Brain pericyte (primary cell): ENCODE measurements around the gene HEXD.
"Not testable (repeated sequence)": the region's sequence is repeated elsewhere in the genome, so short reads cannot be mapped to it uniquely, and the experiment has no call there.

Experiments
- DNase-seq: peaks from one replicate; pipeline ENCODE4 v3.0.0-alpha.2; 2012; ENCODE audit warnings: low read depth, low spot score

The HEXD gene

GRCh38 chr17:82418001-82418986, at the start of gene HEXD, which contains the start of gene OGFOD3:
Gene HEXD, plus strand, starts transcription at chr17:82418347. Its CDS starts 1,453 bp downstream, at chr17:82419800.
Gene OGFOD3, minus strand, starts transcription at chr17:82418586. Its CDS starts 101 bp downstream, at chr17:82418485.
- DNase-seq, result no peak

DNA sequence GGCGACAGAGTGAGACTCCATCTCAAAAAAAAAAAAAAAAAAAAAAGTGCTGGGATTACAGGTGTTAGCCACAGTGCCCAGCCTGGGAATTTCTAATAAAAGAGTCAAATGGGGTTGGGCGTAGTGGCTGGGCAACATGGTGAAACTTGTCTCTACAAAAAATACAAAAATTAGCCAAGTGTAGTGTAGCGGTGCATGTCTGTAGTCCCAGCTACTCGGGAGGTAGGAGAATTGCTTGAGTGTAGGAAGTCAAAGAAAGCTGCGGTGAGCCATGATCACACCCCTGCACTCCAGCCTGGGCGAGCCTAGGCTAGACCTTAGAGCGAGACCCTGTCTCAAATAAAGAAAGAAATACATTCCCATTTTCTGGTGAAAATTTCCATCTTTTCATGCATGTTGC, 48.9 kb upstream of the HEXD start:
- DNase-seq, result no peak

GRCh38 chr17:82370471-82371332, 47.4 kb upstream of the HEXD start:
- DNase-seq, result no peak

GRCh38 chr17:82371333-82372248, 46.6 kb upstream of the HEXD start, which contains the start of gene UTS2R:
Gene UTS2R, plus strand, starts transcription at chr17:82371765. Its CDS starts 2,560 bp downstream, at chr17:82374325.
- DNase-seq, result no peak

GRCh38 chr17:82372249-82373071, 45.7 kb upstream of the HEXD start:
- DNase-seq, result no peak

DNA sequence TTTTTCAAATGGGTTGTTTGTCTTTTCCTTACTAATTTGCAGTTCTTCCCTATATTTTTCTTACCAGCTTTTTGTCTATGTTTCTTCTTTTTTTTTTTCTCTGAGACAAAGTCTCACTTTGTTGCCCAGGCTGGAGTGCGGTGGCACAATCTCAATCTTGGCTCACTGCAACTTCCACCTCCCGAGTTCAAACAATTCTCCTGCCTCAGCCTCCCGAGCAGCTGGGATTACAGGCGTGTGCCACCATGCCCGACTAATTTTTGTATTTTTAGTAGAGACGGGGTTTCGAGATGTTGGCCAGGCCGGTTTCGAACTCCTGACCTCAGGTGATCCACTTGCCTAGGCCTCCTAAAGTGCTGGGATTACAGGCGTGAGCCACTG, 45.1 kb upstream of the HEXD start:
- not testable (repeated sequence) for DNase-seq

DNA sequence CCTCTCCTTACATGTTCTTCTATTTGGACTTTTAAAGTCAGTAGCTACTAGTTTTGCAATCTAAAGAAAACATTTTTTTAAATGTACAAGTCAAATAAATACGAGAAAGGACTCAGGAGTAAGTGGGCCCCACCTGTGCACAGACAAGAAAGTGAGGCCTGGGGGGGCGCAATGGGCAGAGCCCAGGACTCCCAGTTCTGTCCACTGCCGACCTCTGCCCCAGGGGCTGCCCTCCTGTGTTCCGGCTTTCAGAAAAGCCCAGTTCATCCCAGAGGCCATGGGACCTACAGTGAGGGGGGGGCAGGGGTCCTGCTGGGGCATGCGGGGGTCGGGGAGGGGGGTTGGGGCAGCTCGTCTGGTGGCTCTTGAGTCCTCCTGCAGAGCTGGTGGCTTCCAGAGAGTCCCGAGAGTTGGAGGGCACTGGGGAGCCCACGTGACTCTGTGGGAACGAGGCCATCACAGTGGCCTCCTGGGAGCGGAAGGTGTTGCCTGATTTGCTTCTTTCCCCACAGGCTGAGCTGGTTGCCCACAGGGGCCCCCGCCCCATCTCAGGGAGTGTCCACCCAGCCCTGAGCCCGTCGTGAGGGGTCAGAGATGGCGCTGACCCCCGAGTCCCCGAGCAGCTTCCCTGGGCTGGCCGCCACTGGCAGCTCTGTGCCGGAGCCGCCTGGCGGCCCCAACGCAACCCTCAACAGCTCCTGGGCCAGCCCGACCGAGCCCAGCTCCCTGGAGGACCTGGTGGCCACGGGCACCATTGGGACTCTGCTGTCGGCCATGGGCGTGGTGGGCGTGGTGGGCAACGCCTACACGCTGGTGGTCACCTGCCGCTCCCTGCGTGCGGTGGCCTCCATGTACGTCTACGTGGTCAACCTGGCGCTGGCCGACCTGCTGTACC, 44.2 kb upstream of the HEXD start:
- no peak for DNase-seq

DNA sequence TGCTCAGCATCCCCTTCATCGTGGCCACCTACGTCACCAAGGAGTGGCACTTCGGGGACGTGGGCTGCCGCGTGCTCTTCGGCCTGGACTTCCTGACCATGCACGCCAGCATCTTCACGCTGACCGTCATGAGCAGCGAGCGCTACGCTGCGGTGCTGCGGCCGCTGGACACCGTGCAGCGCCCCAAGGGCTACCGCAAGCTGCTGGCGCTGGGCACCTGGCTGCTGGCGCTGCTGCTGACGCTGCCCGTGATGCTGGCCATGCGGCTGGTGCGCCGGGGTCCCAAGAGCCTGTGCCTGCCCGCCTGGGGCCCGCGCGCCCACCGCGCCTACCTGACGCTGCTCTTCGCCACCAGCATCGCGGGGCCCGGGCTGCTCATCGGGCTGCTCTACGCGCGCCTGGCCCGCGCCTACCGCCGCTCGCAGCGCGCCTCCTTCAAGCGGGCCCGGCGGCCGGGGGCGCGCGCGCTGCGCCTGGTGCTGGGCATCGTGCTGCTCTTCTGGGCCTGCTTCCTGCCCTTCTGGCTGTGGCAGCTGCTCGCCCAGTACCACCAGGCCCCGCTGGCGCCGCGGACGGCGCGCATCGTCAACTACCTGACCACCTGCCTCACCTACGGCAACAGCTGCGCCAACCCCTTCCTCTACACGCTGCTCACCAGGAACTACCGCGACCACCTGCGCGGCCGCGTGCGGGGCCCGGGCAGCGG, 43.4 kb upstream of the HEXD start:
- no peak for DNase-seq

GRCh38 chr17:82375359-82376041, 42.6 kb upstream of the HEXD start:
- DNase-seq, result no peak

DNA sequence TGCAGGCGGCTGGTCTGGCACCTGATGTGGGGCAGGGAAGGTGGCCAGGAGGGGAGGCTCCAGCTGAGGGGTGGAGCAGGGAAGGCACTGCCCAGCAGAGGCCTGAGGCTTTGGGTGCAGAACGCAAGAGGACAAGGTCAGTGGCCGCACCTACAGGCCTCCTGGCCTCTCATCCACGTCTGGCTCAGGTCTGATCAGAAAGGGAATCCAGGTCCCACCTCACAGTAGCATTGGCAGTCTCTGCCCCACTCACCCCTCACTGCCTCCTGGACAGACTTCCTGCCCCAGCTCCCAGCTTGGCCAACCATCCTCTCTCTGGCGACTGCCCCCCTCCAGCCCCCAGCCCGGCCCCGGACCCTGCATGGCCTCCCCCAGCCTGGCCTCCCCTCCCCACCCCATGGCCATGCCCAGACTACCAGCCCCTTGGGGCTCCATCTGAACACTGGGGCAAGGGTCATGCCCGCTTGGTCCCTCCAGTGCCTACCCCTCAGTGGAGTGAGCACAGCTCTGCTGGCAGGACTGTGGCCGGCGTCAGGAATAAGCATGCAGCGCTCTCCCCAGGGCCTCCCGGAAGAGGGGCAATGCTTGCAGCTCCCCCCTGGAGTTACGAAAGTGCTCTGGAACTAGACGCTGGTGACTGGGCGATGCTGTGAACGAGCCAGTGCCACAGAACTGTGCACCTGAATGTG, 42.0 kb upstream of the HEXD start:
- no peak for DNase-seq

- DNase-seq, result not testable (repeated sequence)
Measured at GRCh38 chr17:82377294-82377693, 40.9 kb upstream of the HEXD start.

GRCh38 chr17:82377924-82378740, 40.0 kb upstream of the HEXD start:
- DNase-seq, result no peak

DNA sequence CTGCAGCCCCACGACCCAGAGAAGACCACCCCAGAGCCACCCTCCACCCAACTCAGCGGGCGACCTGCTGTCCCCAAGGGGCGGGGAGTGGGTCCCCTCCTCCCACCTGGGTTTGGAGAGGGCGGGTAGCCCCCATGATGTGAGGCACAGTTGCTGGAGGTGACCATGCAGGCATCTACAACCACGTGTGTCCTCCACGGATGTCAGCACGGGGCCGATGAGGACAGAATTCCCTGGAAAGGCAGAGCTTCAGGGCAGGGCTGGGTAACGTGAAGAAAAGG, 39.5 kb upstream of the HEXD start:
- no peak for DNase-seq

- no peak for DNase-seq
Measured at GRCh38 chr17:82380860-82381702, 37.1 kb upstream of the HEXD start.

GRCh38 chr17:82381703-82382009, 36.5 kb upstream of the HEXD start:
- DNase-seq, result not testable (repeated sequence)
